LNCaP clone FGC (cell line): ENCODE results near the gene GAREM1.

Experiments used
- DNase-seq: peaks from one replicate; pipeline ENCODE4 v3.0.0-alpha.2; 2011; ENCODE audit warnings: low read depth
- H3K4me3 ChIP-seq: 2 replicates; pipeline ENCODE4 v1.5.1; 2011; ENCODE audit warnings: mild to moderate bottlenecking, low read depth, low read length, control low read depth
- CTCF ChIP-seq: IDR thresholded peaks from 2 replicates; pipeline ENCODE4 v1.5.1; 2012; ENCODE audit warnings: mild to moderate bottlenecking; ENCODE audit not compliant: control insufficient read depth, insufficient read depth; ENCODE audit errors: extremely low read depth

Gene GAREM1

DNA sequence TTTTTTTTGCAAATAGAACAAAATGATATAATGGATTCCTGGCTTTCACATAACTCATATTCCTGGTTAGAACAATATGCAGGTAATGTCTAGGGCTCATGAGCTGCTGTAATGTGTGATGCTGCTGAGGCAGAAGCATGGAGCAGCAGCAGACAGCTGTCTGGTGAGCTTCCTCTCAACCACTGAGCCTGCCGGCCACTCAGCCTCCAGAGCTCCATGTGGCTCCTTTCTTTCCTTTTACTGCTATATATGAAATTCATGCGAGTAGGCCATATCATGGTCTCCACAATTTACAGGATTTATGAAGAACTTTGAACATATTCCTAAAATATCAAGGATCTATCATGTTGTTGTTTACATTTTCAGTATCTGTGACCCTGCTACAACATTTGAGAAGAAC is 159.9 kb downstream of the GAREM1 start:
- TF ChIP-seq CTCF, result no peak
- DNase-seq, result no peak
- H3K4me3 ChIP-seq, result no peak overlapping the region

DNA sequence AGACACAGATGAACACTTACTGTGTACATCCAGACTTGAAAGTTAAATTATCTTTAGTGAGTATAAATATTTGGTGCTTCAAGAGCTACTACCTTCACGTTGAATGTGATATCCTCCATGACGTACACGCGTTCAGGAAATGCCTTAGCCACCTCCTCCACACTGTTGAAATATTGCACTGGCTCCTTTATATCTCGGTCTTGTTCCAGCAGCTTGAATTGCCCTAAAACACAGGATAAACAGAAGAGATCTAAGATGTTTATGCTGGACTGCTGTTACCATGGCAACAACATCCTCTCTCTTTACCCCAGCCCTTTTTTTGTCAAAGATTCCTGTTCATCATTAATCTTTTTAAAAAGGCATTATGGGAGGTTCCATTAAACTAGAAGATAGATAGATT is 160.6 kb downstream of the GAREM1 start:
- TF ChIP-seq CTCF, result no peak
- no peak for DNase-seq

DNA sequence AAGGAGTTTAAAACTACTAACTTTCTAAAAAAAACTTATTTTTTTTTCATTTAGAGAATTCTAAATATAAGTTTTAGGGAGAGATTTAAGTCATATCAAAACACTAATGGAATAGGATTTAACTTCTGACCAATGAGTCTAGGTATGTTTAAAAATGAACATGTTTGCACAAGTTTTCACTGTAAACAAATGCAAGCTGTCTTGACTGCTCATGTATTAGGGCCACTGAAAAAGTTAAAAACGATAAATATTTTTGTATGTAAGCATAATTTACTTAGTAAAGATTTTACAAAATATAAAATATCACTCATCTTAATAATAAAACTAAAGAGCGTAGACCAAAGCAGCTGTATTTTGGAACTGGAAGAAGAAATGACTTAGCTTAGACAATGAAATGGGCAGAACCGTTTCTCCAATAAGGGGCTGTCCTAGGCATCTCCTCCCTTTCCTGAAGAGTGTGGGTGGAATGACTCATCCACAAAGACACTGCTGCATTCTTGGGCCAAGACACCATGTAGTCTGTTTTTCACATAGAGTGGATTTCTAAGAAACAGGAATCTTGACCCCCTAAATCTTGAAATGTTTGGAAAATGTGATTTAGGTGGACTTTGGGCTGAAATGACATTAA is 162.1 kb downstream of the GAREM1 start:
- TF ChIP-seq CTCF, result no peak
- H3K4me3 ChIP-seq, result no peak overlapping the region
- DNase-seq, result no peak

More for the DNA sequence above, 160.6 kb downstream of the GAREM1 start:
- H3K4me3 ChIP-seq, result no peak overlapping the region

GRCh38 chr18:32303400-32303799 is 167.3 kb downstream of the GAREM1 start:
- TF ChIP-seq CTCF, result no peak
- DNase-seq, result no peak

DNA sequence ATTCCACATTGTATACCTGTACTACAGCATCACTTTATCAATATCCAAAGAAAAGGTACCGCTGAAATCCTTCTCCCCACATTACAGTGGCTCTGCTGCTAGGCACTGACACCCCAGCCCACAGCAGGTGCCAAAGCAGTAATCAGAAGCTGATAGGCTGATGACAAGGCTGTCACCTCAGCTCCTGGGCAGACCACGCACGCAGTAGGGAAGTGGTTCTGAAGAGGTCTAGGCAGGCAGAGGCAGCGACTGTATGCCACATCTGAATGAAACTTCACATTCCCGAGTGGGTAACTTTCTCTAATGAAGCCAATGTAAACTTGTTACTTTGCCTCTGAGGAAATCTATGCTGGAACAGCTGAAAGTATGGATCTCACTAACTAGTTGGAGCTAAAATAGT is 167.9 kb downstream of the GAREM1 start:
- no peak for DNase-seq
- H3K4me3 ChIP-seq, result no peak overlapping the region
- no peak for TF ChIP-seq CTCF

More at GRCh38 chr18:32303400-32303799, 167.3 kb downstream of the GAREM1 start:
- no peak overlapping the region for H3K4me3 ChIP-seq

GRCh38 chr18:32301976-32302743 is 168.5 kb downstream of the GAREM1 start:
- TF ChIP-seq CTCF, result no peak
- no peak for DNase-seq
- no peak overlapping the region for H3K4me3 ChIP-seq
